ENCODE measurements around the gene AVL9.

DNA sequence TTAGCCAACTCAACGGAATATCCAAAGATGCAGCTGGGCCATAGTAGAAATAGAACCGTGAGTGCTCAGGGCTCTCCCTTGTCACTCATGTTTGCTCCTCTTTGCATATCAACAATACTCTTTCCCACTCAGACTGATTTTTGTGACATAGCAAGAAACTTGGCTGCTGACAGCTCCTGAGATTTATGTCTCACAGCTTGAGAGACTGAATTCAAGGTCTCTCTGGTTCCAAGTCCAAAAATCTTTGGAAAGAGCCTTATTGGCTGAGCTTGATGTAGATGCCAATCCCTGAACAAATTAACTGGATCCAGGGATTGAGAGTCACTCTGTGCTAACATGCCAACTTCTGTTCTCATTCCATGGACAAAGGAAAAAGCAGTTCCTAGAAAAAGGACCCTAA lies 35.5 kb upstream of the AVL9 start:
- TF ChIP-seq, protein P1, sequence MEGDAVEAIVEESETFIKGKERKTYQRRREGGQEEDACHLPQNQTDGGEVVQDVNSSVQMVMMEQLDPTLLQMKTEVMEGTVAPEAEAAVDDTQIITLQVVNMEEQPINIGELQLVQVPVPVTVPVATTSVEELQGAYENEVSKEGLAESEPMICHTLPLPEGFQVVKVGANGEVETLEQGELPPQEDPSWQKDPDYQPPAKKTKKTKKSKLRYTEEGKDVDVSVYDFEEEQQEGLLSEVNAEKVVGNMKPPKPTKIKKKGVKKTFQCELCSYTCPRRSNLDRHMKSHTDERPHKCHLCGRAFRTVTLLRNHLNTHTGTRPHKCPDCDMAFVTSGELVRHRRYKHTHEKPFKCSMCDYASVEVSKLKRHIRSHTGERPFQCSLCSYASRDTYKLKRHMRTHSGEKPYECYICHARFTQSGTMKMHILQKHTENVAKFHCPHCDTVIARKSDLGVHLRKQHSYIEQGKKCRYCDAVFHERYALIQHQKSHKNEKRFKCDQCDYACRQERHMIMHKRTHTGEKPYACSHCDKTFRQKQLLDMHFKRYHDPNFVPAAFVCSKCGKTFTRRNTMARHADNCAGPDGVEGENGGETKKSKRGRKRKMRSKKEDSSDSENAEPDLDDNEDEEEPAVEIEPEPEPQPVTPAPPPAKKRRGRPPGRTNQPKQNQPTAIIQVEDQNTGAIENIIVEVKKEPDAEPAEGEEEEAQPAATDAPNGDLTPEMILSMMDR (IDR thresholded peaks at IDR 0.05), result no peak
- no peak for TF ChIP-seq POLR2AphosphoS5 (IDR thresholded peaks at IDR 0.05)

All from gastroesophageal sphincter (tissue), 3 donors.